SKM-1 treated with dmso at 0.1 percent for 144 hours (cell line): ENCODE results near the gene PDAP1.
"Not testable (repeated sequence)": the region's sequence is repeated elsewhere in the genome, so short reads cannot be mapped to it uniquely, and the experiment has no call there.

Experiments used
- DNase-seq: peaks from one replicate; lab custom pipeline; 2025; ENCODE audit not compliant: unreplicated experiment; lab: John Stamatoyannopoulos, UW

The PDAP1 gene

GRCh38 chr7:99380032-99380822 lies 28.2 kb downstream of the PDAP1 start:
- DNase-seq: peak; percentile 99

GRCh38 chr7:99379693-99380031 lies 28.7 kb downstream of the PDAP1 start:
- not testable (repeated sequence) for DNase-seq

- DNase-seq: peak; percentile 82
Measured at GRCh38 chr7:99379043-99379577, 29.3 kb downstream of the PDAP1 start.

- DNase-seq: peak; percentile 72
Measured at GRCh38 chr7:99375070-99375807, 33.2 kb downstream of the PDAP1 start.

- DNase-seq: peak; percentile 67
Measured at GRCh38 chr7:99374111-99375064, 34.0 kb downstream of the PDAP1 start, which contains the start of gene ARPC1B. Gene ARPC1B (plus strand): TSS chr7:99374730. CDS start chr7:99385715, 10,985 bp downstream.

GRCh38 chr7:99373091-99374066 lies 35.0 kb downstream of the PDAP1 start:
- no peak for DNase-seq

DNA sequence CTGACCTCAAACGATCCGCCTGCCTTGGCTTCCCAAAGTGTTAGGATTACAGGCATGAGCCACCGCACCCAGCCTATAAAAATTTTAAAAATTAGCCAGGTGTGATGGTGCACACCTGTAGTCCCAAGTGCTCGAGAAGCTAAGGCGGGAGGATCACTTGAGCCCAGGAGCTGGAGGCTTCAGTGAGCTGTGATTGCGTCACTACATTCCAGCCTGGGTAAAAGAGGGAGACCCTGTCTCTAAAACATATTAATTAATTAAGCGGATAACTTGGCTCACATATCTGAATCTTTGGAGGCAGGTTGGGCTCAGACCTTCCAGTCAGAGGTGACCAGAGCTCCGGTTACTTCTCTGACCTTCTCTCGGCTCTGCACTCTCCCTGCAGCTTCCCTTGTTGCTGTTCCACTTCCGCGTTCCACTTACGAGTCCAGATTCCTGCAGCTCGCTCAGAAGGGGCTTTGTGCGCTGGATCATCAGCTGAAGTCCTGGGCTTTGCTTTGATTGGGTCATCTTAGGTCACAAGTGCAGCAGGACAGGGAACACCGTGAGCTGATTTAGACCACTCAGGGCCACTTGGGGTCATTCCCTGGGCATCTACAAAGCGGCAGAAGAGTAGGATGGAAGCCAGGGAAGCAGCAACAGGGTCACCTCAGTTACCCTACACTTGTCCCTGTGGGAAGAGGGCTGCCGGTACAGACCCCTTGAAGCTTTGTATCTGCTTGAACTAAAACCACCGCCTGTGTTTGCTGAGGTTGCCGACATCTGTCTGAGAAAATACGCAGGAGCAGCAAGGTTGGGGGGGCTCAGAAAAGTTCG lies 35.9 kb downstream of the PDAP1 start:
- DNase-seq: no peak

- no peak for DNase-seq
Measured at GRCh38 chr7:99371376-99371920, 36.9 kb downstream of the PDAP1 start.

DNA sequence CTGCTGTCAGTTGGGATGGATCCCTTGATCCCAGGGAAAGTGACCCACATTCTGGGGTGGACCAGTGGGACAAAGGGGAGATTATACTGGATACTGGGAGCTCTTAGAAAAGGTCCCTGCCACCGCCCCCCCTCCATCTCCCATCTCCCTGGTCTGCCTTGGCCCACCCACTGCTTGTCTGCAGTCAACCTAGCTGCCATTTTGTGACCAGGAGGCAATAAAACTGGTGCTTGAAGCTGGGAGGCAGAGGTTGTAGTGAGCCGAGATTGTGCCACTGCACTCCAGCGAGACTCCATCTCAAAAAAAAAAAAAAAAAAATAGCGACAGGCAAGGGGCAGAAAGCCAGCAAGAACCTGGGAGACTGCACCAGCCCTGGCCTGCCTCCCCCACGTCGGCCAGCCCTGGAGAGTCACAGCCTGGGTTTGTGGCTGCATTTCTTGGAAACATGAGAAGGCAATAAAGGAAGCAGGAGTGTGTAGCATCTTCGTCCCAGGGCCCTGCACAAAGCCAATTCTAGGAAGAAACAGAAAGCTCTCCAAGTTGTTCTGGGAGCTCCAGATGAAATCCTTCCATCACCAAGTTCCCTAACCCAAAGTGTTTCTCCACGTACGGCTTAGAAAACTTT lies 38.5 kb downstream of the PDAP1 start:
- DNase-seq: no peak

- no peak for DNase-seq
Measured at GRCh38 chr7:99368750-99369389, 39.5 kb downstream of the PDAP1 start.

- DNase-seq: no peak
Measured at GRCh38 chr7:99366646-99367045, 41.8 kb downstream of the PDAP1 start.

DNA sequence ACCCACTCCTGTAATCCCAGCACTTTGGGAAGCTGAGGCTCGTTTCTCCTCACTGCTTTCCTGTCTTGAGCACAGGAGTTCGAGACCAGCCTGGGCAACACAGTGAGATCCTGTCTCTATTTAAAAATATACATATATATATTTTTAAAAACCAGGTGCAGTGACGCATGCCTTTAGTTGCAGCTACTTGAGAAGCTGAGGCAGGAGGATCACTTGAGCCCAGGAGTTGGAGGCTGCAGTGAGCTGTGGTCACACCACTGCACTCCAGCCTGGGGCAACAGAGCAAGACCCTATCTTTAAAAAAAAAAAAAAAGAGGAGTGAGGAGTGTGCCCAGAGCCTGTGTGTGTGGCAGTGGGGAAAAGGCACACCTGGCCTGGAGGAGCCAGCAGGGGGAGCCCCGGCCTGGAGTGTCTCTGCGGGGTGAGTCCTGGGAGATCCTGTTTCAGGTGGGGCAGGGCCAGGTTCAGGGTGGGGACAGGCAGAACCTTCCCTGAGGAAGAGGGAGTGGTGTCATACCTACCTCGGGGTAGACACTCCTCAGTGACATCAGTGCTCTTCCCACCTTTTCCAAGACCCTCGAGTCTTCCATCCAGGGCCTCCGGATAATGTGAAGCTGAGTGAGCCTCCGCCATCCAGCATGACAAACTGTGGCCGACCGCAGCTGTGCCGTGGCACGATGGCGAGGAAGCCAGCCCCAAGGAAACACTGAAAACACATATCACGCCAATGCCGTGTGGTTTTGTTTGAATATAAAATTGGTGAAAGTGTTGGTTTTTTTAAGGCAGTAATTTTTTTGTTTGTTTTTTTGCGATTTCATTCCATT lies 42.9 kb downstream of the PDAP1 start:
- no peak for DNase-seq

GRCh38 chr7:99363286-99363685 lies 45.1 kb downstream of the PDAP1 start:
- no peak for DNase-seq

DNA sequence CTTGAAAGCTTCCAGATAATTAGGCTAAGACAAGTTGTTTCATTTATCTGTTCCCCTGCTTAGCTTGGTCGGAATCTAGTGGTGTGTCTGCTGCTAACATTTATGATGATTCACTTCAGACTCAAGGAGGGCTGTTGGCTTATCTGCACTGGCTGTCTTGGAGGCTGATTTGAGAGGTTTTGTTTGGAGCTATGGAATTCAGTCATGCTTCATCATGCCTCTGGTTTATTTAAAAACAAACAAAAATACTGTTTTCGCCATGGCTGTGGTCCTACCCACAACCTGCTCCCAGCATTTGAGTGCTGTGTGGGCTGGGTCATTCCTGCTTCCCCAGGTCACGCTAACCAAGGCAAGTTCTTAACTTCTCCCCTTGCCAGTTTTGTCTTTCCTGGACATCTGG lies 45.6 kb downstream of the PDAP1 start:
- no peak for DNase-seq

DNA sequence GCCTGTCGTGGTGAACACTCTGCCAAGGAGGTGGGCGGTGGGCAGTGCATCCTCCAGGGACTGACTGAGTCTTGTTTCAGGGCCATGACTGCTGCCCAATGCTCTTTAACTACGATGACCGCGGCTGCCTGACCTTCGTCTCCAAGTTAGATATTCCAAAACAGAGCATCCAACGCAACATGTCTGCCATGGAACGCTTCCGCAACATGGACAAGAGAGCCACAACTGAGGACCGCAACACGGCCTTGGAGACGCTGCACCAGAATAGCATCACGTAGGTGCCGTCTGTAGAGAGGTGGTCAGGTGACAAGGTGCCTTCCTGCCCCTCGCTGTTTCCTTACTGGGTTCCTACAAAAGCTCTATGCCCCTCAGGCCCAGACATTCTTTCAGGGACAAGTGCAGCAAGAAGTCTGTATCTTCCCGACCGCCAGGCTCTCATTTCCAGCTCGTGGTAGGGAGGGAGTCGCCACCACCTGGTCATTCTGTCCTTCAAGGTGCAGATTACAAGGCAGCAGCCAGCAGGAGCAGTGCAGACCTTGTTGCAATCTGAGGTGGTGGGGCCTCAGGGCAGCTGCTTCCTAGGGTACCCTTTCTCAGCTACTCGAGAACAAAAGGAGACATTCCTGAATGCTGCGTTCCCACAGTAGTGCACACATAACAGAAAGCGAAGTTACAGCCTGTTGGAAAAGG lies 48.8 kb downstream of the PDAP1 start:
- no peak for DNase-seq

DNA sequence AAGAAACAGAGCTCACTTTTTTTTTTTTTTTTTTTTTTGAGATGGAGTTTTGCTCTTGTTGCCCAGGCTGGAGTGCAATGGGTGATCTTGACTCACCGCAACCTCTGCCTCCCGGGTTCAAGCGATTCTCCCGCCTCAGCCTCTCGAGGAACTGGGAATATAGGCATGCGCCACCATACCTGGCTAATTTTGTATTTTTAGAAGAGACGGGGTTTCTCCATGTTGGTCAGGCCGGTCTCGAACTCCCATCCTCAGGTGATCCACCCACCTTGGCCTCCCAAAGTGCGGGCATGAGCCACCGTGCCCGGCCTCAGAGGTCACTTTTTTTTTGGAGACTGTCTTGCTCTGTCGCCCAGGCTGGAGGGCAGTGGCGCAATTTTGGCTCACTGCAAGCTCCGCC lies 49.9 kb downstream of the PDAP1 start:
- not testable (repeated sequence) for DNase-seq
